Dermis blood vessel endothelial cell (primary cell): ENCODE data around the gene OVOL2. TPM values are rescaled to one million over a fixed set of nuclear protein-coding genes. Genes with fewer than 3 reads are reported as not detected.

Experiments
- total RNA-seq: library from RNA; depleted of rRNA; stranded (reverse); fragments of >200 nt; gene quantifications from 2 replicates; pipeline ENCODE4 v1.2.3, GENCODE V29; 2014

The OVOL2 gene
- total RNA-seq, 1 donor from 2014 or later = not detected

Other genes with a start within 250 kb of the OVOL2 start
- 97.3 and 135 TPM in 2 replicates for gene SNX5, start 89.1 kb downstream of the OVOL2 start, total RNA-seq
- gene MGME1, start 88.9 kb downstream of the OVOL2 start, total RNA-seq = 8.5 and 21.5 TPM in 2 replicates
- 9.1 and 11.1 TPM in 2 replicates for gene KAT14, start 79.9 kb upstream of the OVOL2 start, total RNA-seq
- gene PET117, start 79.9 kb upstream of the OVOL2 start, total RNA-seq = 10.4 and 14.3 TPM in 2 replicates
- gene ZNF133, start 230.6 kb upstream of the OVOL2 start, total RNA-seq = 17.8 and 27.9 TPM in 2 replicates